ENCODE measurements around the gene LPO.

LPO gene

DNA sequence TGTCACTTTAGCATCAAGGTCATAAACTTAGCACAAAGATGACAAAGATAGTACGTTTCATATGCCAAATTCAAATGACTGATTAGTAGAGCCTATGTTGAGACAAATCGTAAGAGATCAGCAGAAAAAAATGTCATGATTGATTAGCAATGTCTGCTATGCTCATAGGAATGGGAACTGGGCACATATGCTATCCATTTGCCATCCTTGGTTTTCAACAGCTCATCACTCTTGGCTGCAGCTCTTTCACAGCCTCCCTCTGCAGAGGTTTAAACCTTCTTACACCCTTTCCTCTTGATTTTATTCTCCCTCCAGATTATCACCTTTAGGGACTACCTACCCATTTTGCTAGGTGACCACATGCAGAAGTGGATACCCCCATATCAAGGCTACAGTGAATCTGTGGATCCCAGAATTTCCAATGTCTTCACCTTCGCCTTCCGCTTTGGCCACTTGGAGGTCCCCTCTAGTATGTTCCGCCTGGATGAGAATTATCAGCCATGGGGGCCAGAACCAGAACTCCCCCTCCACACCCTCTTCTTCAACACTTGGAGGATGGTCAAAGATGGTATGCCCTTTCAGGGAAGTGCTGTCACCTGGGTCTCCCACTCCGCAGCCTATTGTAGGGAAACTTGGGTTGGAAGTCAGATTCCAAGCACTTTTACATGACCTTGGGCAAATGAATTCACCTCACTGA is 26.2 kb downstream of the LPO start:
- DNase-seq = no peak

DNA sequence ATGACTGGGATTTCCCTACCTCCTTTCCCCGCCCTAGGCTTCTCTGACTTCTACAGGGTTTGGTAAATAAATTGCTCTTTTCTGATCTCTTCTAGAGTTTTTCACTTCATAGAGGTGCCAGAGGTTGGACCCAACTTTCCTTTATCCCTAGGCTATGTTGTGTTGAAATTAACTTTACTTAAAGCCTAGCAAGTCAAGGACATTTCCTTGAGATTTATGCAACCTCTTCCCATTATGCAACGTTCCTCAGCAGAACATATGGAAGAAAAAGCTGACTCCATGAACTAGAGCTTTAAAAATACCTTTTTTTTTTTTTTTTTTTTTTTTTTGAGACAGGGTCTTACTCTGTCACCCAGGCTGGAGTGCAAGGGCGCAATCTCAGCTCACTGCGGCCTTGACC is 26.9 kb downstream of the LPO start:
- no peak for DNase-seq

DNA sequence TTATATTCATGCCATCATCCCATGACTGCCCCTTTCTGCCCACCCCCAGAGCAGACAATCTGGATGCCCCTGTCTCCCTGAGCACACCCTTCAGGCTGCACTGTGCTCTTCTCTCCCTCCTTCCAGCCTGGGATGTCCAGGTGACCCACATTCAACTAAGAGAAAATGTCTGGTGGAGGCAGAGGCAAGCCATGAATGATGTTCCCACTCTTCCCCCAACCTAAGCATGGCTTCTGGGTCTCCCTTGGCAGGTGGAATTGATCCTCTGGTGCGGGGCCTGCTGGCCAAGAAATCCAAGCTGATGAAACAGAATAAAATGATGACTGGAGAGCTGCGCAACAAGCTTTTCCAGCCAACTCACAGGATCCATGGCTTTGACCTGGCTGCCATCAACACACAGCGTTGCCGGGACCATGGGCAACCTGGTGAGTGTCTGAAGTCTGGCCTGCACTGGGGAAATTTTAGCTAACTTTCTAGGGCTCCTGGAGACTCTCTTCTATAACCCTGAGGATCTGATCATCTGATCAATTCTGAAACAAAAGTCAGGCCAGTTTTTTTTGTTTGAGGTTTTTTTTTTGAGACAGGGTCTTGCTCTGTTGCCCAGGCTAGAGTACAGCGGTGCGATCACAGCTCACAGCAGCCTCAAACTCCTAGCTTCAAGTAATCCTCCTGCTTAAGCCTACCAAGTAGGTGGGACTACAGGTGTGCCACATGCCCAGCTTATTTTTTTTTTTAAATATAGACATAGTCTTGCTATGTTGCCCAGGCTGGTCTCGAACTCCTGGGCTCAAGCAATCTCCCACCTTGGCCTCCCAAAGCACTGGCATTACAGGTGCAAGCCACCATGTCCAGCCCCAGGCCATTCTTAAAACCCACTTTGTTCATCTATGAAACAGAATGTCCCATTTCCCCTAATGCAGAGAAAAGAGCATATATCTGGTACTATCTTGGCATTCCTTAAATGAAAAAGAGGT is 27.8 kb downstream of the LPO start:
- DNase-seq = no peak

DNA sequence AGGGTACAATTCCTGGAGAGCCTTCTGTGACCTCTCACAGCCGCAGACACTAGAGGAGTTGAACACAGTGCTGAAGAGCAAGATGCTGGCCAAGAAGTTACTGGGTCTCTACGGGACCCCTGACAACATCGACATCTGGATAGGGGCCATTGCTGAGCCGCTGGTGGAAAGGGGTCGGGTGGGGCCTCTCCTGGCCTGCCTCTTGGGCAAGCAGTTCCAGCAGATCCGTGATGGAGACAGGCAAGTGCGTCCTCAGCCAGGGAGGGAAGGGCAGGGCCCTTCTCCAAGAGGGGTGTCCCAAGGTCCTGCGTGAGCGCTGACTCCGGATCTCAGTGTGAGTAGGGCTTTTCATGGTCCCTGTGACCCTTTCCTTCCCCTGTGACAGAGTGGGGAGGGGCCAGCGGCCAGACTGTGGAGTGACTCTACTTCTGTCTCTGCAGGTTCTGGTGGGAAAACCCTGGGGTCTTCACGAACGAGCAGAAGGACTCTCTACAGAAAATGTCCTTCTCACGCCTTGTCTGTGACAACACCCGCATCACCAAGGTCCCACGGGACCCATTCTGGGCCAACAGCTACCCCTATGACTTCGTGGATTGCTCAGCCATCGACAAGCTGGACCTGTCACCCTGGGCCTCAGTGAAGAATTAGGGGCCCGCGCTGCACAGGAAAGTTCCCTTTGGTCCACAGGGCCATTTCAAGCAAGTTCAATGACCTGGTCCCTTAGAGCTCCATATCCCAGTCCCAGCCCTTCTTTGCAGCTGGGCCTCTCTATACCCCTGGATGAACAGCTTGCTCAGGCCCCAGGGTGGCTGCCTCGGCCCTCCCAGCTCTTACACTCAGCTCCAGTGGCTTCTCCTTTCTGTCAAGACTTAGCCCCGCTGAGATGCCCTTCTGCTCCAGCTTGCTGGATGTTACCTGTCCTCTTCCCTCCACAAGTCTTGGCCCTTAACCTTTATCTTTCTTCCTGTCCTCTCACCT is 29.3 kb downstream of the LPO start:
- no peak for DNase-seq

DNA sequence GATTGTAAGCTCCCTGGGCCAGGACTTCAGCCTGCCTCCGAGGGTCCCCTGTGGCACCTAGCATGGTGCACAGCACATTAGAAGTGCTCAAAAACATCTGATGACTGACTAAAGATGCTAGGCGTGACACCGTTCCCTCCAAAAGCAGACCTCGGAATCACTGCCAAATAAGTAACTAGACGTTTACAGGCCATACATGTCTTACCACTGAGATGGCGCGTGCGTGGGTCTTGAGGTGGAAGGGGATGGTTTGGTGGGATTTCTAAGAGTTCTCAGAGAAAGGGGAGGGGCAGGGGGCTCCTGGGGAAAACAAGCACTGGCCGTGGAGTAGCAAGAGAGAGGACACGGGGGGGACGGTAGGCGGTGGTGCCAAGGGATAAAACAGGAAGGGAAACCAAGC is 29.9 kb downstream of the LPO start:
- no peak for DNase-seq

DNA sequence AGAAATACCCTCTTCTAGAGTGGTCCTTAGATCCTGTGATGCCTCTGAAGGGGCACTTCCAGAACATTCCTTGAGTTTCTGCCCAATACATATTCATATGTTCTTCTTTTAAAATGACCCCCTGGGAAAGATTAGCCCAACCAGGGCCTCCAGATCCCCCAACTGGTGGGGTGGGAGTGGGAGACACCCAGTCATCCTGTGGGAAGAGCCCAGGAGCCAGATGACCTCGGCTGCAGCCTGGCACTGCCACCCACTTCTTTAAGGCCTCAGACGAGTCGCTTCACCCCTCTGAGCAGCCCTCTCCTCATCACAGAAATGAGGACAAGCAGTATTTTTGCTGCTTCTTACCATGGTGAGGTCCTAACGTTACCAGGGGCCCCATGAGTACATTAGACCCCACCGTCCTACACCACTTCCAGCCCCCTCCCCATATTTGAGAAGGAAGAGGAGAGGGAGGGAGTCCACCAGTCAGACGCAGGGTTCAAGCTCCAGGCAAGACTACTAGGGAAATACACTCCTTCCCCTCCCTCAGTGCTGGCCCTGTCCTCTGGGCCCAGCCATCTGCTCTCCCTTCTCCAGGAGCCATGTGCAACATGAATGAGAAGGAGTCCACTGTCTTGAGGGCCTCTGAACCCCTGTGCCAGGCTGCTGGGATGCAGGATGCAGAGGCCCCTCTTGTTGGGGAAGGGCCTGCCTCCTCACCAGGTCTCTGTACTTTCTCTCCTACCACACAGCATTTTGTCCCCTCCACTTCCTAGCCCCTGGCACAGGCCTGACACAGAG is 30.6 kb downstream of the LPO start:
- no peak for DNase-seq

DNA sequence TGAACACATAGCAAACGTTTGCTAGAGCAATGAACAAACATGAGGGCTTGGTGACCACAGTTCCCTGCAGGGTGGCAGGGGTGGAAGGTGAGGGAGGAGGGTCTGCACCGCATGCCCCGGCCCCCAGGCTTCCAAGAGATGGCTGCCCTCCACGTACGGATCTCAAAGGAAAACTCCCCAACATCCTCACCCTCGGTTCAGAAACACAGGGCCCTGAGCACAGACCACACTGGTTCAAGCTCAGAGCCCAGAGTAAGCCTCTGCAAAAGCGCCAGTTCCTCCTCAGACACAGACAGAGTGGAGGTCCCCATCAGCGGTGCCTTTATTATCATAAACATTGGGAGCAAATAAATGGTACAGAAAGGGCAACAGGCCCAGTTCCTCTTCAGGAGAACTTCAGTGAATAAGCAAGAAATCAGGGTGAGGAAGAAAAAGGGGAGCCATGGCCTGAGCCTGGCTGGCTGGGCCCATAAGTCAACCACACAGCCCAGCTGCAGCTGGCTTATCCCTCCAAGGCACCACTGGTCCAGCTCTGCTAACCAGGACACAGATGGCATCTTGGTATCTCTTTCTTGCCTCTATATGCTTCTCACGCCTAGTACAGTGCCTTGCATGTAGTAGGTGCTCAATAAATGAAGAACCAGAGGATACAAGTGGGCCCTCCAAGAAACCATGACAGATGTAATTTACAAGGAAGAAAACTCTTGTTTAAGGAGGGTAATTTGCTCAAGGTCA is 31.3 kb downstream of the LPO start:
- no peak for DNase-seq

DNA sequence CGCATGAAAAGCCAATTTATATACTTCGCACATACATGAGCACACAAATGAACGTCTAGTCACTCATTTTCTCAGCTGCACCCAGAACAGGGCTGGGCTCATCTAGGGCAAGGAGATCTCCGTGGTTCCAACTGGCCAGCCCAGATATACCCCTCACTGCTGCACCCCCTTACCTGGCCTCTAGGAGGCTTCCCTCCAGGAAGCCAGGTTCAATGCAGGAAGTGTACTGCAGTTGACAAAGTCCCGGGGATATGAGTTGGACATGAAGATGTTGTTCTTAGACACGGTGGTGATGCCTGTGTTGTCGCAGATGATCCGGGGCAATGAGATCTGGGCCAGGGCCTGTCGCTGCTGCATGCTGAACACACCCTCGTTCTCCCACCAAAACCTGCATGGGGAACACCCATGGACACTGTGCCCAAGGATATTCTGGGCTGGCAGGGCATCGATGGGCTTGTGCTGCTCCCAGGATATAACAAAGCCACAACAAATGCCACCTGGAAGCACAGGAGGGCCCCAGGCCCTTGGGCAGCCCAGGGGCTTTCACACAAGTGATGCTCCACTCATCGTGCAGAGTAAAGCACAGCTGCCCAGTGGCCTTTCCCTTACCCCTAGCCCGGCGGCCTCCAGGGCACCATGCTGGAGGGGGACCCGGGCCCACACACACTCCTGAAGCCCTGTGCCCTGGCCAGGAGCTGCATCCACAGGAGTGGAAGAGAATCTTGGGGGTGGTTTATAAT is 32.3 kb downstream of the LPO start:
- DNase-seq = no peak

DNA sequence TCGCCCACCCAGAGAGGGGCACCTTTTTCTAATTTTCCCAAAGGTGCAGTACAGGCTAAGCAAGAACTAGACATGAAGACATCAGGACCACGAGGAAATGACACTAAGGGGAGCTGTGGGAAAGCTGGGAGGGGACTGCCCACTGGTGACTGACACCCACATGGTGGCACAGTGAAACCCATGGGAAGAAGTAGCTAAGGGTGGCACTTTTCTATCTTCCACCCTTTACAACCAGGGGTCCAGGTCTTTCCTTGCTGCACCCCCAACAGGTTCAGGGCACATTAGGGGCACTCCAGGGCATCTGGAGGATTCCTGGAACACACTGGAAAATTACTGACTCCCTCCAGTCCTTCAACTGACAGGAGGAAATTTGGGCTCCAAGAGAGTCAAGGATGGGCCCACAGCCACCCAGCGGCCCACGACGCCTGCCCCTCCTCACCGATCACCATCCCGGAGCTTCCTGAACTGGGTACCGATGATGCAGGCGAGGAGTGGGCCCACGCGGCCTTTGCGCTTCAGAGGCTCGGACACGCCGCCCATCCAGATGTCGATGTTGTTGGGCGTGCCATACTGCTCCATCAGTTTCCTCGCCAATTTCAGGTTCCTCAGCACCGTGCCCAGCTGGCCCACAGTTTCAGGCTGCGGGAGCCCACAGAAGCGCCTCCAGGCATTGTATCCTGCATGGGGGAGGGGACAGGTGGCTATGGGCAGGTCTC is 33.0 kb downstream of the LPO start:
- no peak for DNase-seq

DNA sequence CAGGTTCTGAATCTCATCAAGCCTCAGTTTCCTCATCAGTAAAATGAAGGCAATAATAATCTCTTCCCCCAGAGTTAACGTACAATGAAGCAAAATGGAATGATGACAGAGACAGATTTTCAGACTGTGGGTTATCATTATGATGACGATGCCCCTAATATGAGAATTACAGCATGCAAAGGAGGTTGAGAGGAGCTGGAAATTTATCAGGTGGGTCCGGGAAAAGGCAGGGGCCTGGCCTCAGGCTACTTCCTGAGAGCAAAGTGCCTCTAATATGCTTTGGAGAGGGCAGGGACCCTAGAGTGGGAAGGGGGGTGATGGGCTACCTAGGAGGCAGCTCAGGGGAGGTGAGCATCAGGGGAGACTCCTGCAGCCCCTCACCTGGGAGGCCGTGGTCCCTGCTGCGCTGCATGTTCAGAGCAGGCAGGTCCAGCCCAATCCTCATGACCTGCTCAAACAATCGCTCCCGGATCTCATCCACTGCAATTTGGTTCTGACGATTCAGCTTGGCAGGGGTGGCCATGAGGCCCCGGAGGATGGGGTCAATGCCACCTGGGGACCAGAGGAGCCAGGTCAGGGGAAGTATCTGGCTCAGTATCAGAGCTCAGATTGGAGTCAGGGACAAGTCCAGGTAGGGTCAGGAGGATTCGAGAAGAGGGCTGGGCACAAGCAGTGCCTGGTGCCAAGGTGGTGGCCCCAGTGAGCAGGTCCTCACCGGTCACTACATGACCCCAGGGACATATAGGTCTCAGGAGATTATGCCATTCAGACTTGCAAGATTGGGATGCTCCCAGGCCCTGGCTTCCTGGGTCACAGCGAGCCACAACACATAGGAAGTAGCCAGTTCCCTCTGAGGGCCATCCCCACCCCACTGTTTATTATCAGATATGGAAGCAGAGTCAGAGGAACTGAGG is 34.2 kb downstream of the LPO start:
- no peak for DNase-seq

DNA sequence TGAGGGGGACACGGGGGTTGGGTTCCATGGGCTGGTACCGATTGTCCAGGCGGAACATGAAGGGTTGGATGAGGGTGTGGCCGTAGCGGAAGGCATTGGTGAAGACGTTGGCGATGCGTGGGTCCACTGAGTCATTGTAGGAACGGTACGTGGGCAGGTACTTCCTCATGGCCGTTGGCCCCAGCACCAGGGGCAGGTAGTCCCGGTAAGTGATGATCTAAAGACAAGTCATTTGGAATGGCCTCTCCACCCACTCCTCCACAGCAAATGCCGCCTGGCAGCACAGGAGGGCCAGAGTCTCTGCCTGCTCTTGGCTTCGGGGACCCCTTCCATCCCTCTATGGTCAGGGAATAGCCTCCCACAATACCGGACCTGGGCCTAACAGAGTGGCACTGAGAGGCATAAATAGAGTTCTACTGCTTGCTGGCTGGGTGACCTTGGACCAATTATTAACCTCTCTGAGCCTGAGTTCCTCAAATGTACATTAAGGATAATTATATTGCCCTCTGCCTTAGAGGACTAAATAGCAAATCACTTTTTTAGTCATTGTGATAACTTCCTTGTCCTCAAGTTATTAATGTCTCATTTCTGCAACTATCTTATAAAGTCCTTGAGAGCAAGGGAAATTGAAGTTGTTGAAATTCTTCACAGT is 35.2 kb downstream of the LPO start:
- DNase-seq = no peak

DNA sequence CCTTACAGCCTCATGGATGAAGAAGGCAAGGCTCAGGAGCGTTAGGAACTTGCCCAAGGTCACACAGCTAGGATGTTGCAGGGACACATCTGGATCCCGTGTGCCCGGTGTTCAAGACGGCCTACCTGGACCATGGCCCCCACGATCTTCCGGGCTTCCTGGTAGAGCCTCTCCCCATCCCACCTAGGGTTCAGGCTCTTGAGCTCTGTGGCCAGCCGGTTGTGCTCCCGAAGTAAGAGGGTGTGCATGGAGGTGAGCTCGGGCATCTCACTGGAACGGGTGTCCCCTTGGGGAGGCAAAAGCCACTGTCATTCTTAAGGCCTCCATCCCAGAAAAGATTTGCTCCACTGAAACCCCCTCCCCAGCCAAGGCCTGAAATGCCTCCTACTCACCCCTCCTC is 37.0 kb downstream of the LPO start:
- DNase-seq = no peak

DNA sequence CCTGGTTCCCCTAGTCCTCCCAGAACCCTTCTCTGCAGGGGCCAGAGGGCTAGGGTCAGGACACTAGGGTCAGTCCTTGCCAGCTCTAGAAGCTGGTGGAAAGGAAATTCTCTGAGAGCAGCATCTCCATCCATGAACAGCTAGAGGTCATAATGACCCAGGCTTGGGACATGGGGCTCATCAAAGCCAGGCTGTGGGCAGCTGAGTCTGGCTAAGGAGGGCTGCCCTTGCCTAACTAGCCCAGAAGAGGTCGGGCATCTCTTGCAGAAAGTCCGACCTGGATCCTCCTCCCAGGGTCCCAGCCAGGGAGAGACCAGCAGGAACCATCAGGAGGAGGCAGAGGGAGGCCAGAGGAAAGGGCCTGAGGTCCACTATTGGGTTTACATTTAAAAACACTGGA is 38.0 kb downstream of the LPO start:
- no peak for DNase-seq

DNA sequence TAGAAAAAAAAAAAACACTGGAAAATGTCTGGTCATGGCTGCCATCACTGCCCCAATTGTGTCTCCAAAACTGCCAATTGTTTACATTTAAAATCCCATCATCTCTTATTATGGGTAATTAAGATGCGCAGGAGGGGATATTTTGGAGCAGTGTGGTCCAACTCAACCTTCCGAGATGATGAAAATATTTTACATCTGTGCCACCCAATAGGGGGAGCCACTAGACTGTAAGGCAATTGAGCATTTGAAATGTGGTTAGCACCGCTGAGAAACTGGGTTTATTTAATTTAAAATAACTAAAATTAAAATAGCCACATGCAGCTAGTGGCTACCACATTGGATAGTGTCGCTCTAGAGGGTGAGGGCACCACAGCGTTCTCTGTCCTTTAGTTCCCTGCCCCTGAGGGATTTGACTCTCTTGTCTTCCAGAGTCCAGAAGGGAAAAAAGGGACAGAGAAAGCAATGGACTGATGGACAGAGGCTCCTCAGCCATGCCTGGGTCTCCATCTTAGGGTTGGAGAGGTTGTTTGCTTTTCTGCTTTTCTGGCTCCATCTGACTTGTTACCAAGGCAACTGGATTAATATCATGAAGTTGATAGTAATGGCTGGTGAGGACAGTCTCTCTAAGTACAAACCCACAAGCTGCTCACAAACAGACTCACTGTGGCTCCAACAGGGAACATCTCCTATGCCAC is 38.9 kb downstream of the LPO start:
- no peak for DNase-seq

DNA sequence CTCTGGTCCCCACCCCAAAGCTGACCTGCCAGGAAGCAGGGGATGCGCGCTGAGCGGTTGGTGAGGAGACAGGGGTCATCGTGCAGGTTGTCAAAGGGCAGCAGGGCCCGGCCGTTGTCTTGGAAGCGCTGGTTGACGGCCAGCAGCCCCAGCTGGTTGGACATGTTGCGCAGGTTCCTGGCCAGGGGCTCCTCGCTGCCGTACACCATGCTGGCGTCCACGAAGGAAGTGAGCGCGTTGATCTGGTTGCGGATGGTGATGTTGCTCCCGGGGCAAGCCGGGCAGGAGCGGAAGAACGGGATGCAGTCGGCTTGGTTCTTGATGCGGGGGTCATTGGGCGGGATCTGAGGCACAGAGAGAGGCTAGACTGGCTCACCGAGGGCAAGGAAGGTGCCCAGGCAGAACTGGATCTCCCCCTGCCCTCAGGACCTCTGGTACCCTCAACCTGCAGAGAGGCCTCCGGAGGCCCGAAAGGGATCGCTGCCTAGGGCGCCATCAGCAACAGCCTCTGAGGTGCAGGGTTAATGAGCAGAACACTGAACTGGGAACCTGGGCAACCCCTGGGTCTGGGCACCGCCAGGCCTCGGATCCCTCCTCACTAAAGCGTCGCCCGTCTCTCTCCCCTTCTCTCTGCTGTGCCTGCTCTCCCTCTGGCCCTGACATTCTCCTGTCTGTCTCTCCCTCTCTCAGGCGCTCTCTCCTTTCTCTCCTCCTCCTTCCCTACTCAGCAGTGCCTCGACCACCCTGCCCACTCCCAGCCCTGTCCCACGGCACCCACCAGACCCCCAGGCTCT is 39.6 kb downstream of the LPO start:
- DNase-seq = no peak

DNA sequence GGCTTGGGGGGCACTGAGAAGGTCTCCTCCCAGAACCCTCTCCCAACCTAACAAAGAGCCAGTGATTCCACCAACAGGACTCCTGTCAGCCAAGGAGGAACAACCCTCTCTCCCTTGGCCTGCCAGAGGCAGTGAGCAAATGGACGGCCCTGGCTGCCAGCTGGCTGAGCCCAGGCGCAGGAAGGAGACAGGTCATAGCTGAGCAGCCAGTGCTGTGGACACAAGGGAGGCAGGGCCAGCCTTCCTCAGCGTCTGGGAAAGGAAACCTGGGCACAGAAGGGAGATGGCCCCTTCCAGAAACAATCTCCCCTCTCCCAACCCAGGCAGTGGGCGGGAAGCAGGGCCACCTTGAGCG is 40.3 kb downstream of the LPO start:
- no peak for DNase-seq

Data from NCI-H748 treated with DMSO at 0.1 percent for 48 hours (cell line).